K562 (cell line): ENCODE measurements around the gene NAA10.

Experiments used
- CTCF ChIP-seq, 3 experiments: IDR thresholded peaks in 2 of 3; conservative IDR thresholded peaks in 1 of 3; 2 replicates each; pipeline ENCODE4 v1.5.1; 2011 to 2012; ENCODE audit warnings: low read length in 3 of 3, mild to moderate bottlenecking in 3 of 3, control low read depth in 2 of 3, improper control_type of control experiment in 1 of 3, inconsistent platforms in 1 of 3, low read depth in 1 of 3, mixed read lengths in 1 of 3, moderate library complexity in 1 of 3; ENCODE audit not compliant: insufficient read depth in 2 of 3
- ESRRB ChIP-seq: fragments of 250-450 bp; sonication (Bioruptor Pico); IDR thresholded peaks from 2 replicates; pipeline ENCODE4 v1.5.0; 2020; ENCODE audit warnings: mild to moderate bottlenecking, moderate library complexity, borderline replicate concordance
- ZNF589 ChIP-seq: fragments of 200-800 bp; sonication (Bioruptor generic); IDR thresholded peaks from 2 replicates; pipeline ENCODE4 v1.6.1; 2016; ENCODE audit warnings: low read depth, missing genetic modification characterization, missing compliant biosample characterization

DNA sequence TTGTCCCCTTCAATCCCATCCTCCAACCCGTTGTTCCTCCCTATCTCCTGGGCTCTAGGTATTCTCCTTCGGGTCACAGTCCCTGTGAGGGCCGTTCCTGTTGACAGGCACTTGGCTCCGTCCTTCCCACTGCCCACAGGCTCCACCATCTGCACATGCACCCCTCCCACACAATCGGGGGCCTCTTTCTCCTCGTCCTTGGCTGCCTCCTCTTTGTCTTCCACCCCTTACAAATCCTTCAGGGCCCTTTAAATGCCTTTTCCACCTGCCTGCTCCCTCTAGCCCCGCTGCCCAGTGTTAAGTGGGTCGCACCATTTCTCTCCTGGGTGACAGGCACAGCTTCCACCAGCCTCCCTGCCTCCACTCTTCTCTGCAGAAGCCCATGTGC lies 33.1 kb downstream of the NAA10 start:
- no peak for TF ChIP-seq ZNF589 (CRISPR knock-in tag)
- no peak for TF ChIP-seq ESRRB (CRISPR knock-in tag)
- TF ChIP-seq CTCF (IDR thresholded peaks at IDR 0.05 in 2 of 3, conservative IDR thresholded peaks at IDR 0.05 in 1 of 3; ENCODE audit: insufficient read depth in 2 of 3, low read depth in 1 of 3, low read length in 3 of 3) = no peak
